Activated B cell treated with CpG ODN at 0.5 μM for 24 hours (primary cell): Measurements from ENCODE around the gene NUP214. TPM values are rescaled to one million over a fixed set of nuclear protein-coding genes. Genes with fewer than 3 reads are reported as not detected.
"Not testable (repeated sequence)": the region's sequence is repeated elsewhere in the genome, so short reads cannot be mapped to it uniquely, and the experiment has no call there.

Experiments used
- ATAC-seq: fragments of 200-7000 bp; cut with Tn5 transposase; one replicate; pipeline ENCODE4 v1.10.0; 2021; ENCODE audit warnings: low read depth, mild to moderate bottlenecking, moderate library complexity
- CTCF ChIA-PET: fragments of 350-600 bp; sonication (Branson Sonifier 250); formaldehyde crosslinking; loops from one replicate; lab custom pipeline; 2021; ENCODE audit warnings: antibody characterized with exemption; lab: Charles Lee
- POLR2A ChIA-PET: fragments of 350-600 bp; sonication (Branson Sonifier 250); formaldehyde crosslinking; loops from one replicate; lab custom pipeline; 2021; ENCODE audit warnings: antibody characterized with exemption; lab: Charles Lee
- DNase-seq: peaks from one replicate; pipeline ENCODE4 v3.0.0; 2022
- H3K27ac Mint-ChIP-seq: one replicate; pipeline ENCODE4 v1.8.0; 2020; ENCODE audit warnings: mixed read lengths
- H3K27me3 Mint-ChIP-seq: one replicate; pipeline ENCODE4 v1.8.0; 2021; ENCODE audit warnings: mixed read lengths
- H3K36me3 Mint-ChIP-seq: one replicate; pipeline ENCODE4 v1.8.0; 2021; ENCODE audit warnings: low read depth, mixed read lengths
- H3K4me1 Mint-ChIP-seq: one replicate; pipeline ENCODE4 v1.8.0; 2021; ENCODE audit warnings: mixed read lengths
- H3K4me3 Mint-ChIP-seq: one replicate; pipeline ENCODE4 v1.8.0; 2020; ENCODE audit warnings: mild to moderate bottlenecking, mixed read lengths
- H3K9me3 Mint-ChIP-seq: one replicate; pipeline ENCODE4 v1.8.0; 2020; ENCODE audit warnings: mixed read lengths
- CTCF ChIP-seq: fragments of 200-600 bp; IDR thresholded peaks from one replicate; pipeline ENCODE4 v1.8.0; 2022; ENCODE audit warnings: antibody characterized with exemption, mild to moderate bottlenecking
- intact Hi-C: fragments of 100-400 bp; cut with micrococcal nuclease; formaldehyde crosslinking; loops from one replicate; pipeline ENCODE4 v1.15.1; 2024
- total RNA-seq: library from RNA; stranded (reverse); gene quantifications from 2 replicates; pipeline ENCODE4 v1.2.3, GENCODE V29; 2022

Gene NUP214
- total RNA-seq, 1 donor from 2014 or later: 90.9 TPM

- CTCF ChIA-PET: interaction anchor here (0.7 to 1.7 kb wide), 2 partner anchors 57 to 239 kb away, joined by 3 read pairs; no protein-coding TSS in a partner anchor
Measured at GRCh38 chr9:131239161-131239975, 114.0 kb downstream of the NUP214 start.

GRCh38 chr9:131240047-131240921 lies 114.9 kb downstream of the NUP214 start:
- H3K36me3 Mint-ChIP-seq: peaks cover 8% of the 10 kb centered on the region
- H3K4me3 Mint-ChIP-seq: no peak overlapping the region
- ChIA-PET CTCF (interaction anchor here (0.7 kb wide), 1 partner anchor 239 kb away, joined by 3 read pairs; no protein-coding TSS in a partner anchor), POLR2A (interaction anchor here (1.4 to 7.4 kb wide), 2 partner anchors 13 to 16 kb away, joined by 19 to 128 read pairs; no protein-coding TSS in a partner anchor)
- intact Hi-C loops: no loop called here
- H3K4me1 Mint-ChIP-seq: peaks cover 17% of the 10 kb centered on the region
- no peak for TF ChIP-seq CTCF
- H3K27ac Mint-ChIP-seq: no peak overlapping the region
- peaks cover 4% of the 10 kb centered on the region for H3K9me3 Mint-ChIP-seq
- H3K27me3 Mint-ChIP-seq: no peaks in the 10 kb centered on the region
- no peak for ATAC-seq
- no peak for DNase-seq

More at GRCh38 chr9:131239161-131239975, 114.0 kb downstream of the NUP214 start:
- Mint-ChIP-seq H3K27me3 (no peaks in the 10 kb centered on the region), H3K9me3 (peaks cover 4% of the 10 kb centered on the region), H3K36me3 (peaks cover 17% of the 10 kb centered on the region), H3K27ac (peak overlapping the region; percentile 31), H3K4me1 (peaks cover 17% of the 10 kb centered on the region), H3K4me3 (peak overlapping the region; percentile 24)
- POLR2A ChIA-PET: interaction anchor here (1.7 to 7.4 kb wide), 5 partner anchors 14 to 114 kb away, joined by 9 to 128 read pairs (median 17); partner anchors contain the start of genes FAM78A and NUP214
- intact Hi-C loops: loop anchor here (10.0 kb wide), 1 partner anchor 95 kb away; no protein-coding TSS in a partner anchor
- no peak for ATAC-seq
- TF ChIP-seq CTCF: no peak
- DNase-seq: no peak

GRCh38 chr9:131244331-131244730 lies 118.9 kb downstream of the NUP214 start:
- H3K27me3 Mint-ChIP-seq, intact Hi-C loops, H3K36me3 Mint-ChIP-seq, CTCF ChIA-PET, H3K27ac Mint-ChIP-seq, H3K4me1 Mint-ChIP-seq, POLR2A ChIA-PET, DNase-seq, ATAC-seq, H3K4me3 Mint-ChIP-seq, H3K9me3 Mint-ChIP-seq: not testable (repeated sequence)

GRCh38 chr9:131246618-131247017 lies 121.2 kb downstream of the NUP214 start:
- Mint-ChIP-seq H3K27ac (no peak overlapping the region), H3K36me3 (no peaks in the 10 kb centered on the region)
- CTCF ChIA-PET: interaction anchor here (1.5 kb wide), 1 partner anchor 10 kb away, joined by 3 read pairs; no protein-coding TSS in a partner anchor

More at GRCh38 chr9:131246618-131247017, 121.2 kb downstream of the NUP214 start:
- POLR2A ChIA-PET: no interaction called here
- DNase-seq (no peak), ATAC-seq (no peak)
- Mint-ChIP-seq H3K4me1 (peaks cover 4% of the 10 kb centered on the region), H3K27me3 (no peaks in the 10 kb centered on the region), H3K4me3 (no peak overlapping the region), H3K9me3 (peaks cover 4% of the 10 kb centered on the region)
- intact Hi-C loops: no loop called here
- no peak for TF ChIP-seq CTCF
